ENCODE data around the gene GABBR2.

- TF ChIP-seq CTCF (conservative IDR thresholded peaks at IDR 0.05 in 1 of 2, IDR thresholded peaks at IDR 0.05 in 1 of 2; ENCODE audit: extremely low read depth in 1 of 2, insufficient read depth in 1 of 2, low read depth in 1 of 2, low read length in 2 of 2) (no peak), EZH2 (IDR thresholded peaks at IDR 0.05; ENCODE audit: borderline replicate concordance, low read length) (no peak)
These were observed 330.4 kb downstream of the GABBR2 start for GRCh38 chr9:98378206-98378780.

All from mammary epithelial cell (primary cell).